Stimulated activated CD8-positive, alpha-beta memory T cell treated with anti-CD3 and anti-CD28 coated beads, Interleukin-12 subunit alpha, Interleukin-12 subunit beta, amount 100 ng/mL, for 24 hours (primary cell): ENCODE results near the gene TRIM71.
A peak's percentile ranks its signal among the peaks of the same experiment; 100 is the strongest.
"Not testable (repeated sequence)": the region's sequence is repeated elsewhere in the genome, so short reads cannot be mapped to it uniquely, and the experiment has no call there.

Experiments used
- DNase-seq: peaks from one replicate; pipeline ENCODE4 v3.0.0-alpha.2; 2020; ENCODE audit errors: extremely low read depth

The TRIM71 gene

GRCh38 chr3:32817558-32818228 is at the start of gene TRIM71:
Gene TRIM71, plus strand, starts transcription at chr3:32817997. Its CDS starts 84 bp downstream, at chr3:32818081.
- DNase-seq = no peak

DNA sequence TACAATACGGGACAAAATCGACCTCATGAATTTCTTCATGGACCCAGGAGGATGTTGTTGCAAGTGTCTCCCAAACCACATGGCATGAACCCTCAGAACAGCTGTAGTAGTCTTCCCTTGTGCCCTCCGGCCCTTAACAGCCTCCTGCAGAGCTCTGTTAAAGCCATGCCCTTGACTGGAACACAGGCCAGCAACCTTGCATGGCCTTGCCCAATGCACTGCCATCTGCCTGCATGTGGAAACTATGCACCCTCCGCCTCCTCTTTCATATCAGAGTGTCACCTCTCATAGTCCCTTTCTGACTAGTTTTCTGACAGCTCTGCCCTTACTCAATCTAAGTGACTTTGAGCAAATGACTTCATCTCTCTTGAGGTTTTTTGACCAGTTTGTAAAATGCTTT is 39.4 kb upstream of the TRIM71 start:
- no peak for DNase-seq

GRCh38 chr3:32780071-32780734 is 37.6 kb upstream of the TRIM71 start:
- DNase-seq = no peak

GRCh38 chr3:32780735-32781210 is 37.0 kb upstream of the TRIM71 start:
- DNase-seq = no peak

GRCh38 chr3:32781211-32781968 is 36.4 kb upstream of the TRIM71 start:
- peak; percentile 35 for DNase-seq

- not testable (repeated sequence) for DNase-seq
Observed at GRCh38 chr3:32781969-32782270, 35.9 kb upstream of the TRIM71 start.

DNA sequence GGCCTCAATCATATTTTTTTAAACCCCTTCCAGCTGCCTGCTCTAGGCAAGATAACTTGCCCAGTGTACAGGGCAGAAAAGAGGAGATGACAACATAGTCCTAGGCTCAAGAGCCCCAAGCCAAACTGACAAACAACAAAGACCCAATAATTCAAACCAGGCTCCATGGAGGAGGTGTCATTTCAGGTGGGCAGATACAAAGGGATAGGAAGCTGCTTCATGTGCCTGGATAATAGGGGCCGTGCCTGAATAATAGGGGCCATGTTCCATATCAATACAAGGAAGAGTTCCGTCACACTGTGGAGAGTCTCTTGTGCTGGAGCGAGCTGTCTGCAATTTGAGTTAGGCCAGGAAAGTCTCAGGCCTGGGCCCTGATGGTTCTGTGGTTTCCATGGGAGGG is 35.4 kb upstream of the TRIM71 start:
- no peak for DNase-seq

- no peak for DNase-seq
Observed at GRCh38 chr3:32791833-32792232, 26.0 kb upstream of the TRIM71 start.

- DNase-seq = no peak
Observed at GRCh38 chr3:32794487-32795308, 23.1 kb upstream of the TRIM71 start.

- DNase-seq = not testable (repeated sequence)
Observed at GRCh38 chr3:32796384-32796950, 21.3 kb upstream of the TRIM71 start.

DNA sequence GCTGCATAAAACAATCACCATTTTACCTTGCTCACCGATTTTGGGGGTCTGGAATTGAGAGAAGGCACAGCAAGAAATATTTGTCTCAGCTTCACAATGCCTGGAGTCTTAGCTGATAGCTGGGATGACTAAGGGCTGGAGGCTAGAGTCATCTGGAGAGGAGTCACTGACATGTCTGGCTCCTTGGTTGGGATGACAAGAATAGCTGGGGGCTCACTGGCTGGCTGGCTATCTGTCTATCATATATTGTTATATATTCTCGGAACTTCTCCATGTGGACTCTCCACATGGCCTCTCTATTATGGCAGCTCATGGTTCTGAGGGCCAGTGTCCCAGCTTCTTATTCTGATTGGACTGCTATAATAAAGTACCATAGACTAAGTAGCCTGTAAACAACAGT is 20.0 kb upstream of the TRIM71 start:
- no peak for DNase-seq

- not testable (repeated sequence) for DNase-seq
Observed at GRCh38 chr3:32801440-32801839, 16.4 kb upstream of the TRIM71 start.

DNA sequence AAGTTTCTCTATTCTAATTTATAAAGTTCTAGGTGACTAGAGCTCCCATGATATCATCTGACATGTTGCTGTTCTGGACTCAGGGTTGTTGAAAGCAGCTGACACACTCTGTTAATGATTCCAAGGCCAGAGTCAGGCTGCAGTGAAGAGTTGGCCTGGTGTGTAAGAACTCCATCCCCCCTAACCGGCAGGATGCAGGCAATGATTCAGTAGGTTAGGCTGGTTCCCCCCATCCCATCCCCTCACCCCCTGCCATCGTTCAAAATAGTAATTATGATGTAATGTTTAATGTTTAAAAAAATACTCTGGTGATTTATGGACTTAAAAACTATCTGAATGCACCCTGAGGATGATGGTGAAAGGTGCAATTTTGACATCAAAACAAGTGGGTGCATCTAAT is 4.6 kb upstream of the TRIM71 start:
- no peak for DNase-seq

- no peak for DNase-seq
Observed at GRCh38 chr3:32814361-32814760, 3.4 kb upstream of the TRIM71 start.

DNA sequence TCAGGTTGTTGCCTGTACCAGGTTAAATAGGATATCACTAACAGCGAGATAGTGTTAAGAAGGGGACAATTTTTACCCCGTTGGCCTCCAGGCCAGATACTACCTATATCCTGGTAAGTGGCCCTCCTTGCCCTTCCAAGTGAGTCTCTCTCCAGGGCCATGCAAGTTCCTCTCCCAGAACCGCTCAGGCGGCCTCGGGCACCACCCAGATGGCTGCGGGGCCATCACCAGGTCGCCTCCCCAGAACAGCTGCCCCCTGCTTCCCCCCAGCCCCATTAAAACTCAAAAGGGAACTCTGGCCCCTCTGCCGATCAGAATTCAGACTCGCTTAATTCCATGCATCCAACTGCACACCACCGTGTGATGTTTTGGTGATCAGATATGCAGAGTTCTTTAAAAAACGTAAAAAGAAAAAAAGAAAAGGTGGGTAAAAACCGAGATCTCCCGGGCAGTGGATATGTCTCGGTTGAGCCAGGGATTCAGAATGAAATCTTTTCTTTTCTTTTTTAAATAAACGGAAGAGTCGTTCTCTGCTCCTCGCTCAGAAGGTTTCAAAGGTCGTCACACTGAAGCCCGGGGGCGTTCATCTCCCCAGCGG is 1.9 kb upstream of the TRIM71 start:
- no peak for DNase-seq

GRCh38 chr3:32816439-32817256 is 1.1 kb upstream of the TRIM71 start:
- DNase-seq = no peak

DNA sequence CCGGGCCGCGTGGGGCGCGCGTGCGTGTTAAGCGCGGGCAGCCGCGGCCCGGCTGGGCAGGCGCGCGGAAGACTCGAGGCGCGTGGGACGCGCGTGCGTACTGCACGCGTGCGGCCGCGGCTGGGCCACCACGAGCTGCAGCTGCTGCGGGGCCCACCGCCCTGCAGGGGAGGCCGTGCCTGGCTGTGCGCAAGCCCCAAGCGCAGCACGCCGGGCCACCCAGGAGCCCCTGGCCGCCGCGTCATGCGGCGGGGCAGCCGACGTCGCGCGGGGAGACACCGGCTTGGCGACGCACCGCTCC is 590 bp upstream of the TRIM71 start:
- DNase-seq = no peak

GRCh38 chr3:32818229-32818969 is 602 bp downstream of the TRIM71 start:
- no peak for DNase-seq

DNA sequence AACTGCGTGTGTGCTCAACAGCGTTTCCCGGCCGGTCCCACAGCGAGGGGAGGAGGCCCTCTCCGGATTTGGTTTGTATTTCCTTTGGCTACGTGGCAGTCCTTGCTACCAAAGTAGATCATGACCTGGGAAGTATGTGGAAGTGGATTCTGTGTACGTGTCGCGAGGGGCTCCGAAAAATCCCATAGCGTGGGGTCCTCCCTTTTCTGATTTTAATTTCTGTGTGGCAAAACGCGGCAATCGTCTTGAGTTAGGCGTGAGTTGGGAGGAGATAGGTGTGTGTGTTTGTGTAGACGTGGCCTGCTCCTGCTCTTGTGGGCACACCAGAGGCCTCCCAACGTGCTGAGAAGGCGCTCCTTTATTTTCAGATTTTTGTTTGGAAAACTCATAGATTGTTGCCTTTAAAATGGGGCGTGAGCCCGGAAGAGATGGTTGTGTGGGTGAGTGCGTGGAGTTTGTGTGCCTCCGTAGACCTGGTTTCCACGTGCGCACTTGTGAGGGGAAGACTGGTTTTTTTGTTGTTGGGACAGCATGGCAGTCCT is 1.2 kb downstream of the TRIM71 start:
- no peak for DNase-seq
